ENCODE data around the gene CDH23.

CDH23 gene

DNA sequence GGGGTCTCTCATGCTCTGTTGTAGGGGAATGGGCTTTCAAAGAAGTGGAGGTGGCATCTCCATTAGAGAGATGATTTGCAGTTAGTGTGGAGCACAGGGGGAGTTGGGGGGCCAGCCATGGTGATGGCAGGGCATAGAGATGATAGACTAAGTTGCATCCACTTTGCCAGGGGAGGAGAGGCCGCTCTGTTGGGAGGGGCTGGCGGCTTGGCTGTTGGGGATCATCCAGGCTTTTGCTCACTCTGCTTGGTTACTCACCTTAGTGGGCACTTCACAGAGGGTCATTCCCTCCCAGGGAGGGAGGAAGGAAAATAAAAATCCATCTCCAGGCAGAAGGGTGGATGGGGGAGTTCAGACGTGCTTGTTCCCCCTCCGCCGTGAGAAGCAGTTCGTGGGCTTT lies 31.4 kb upstream of the CDH23 start:
- no peaks in the 10 kb centered on the region for H3K36me3 ChIP-seq (replicated peaks; ENCODE audit: insufficient read depth, low read length)
- no peak overlapping the region for H2AFZ ChIP-seq (ENCODE audit: low read length)
- no peak overlapping the region for H3K4me2 ChIP-seq (ENCODE audit: low read depth, low read length)
- TF ChIP-seq CTCF (IDR thresholded peaks at IDR 0.05; ENCODE audit: low read length), result no peak
- no peak for TF ChIP-seq EZH2phosphoT487 (IDR thresholded peaks at IDR 0.05; ENCODE audit: low read length)
- TF ChIP-seq EZH2 (optimal IDR thresholded peaks at IDR 0.05; ENCODE audit: low read depth, low read length), result no peak
- no peaks in the 10 kb centered on the region for H3K9me2 ChIP-seq (replicated peaks; ENCODE audit: insufficient read depth, low read length)
- H3K79me2 ChIP-seq (ENCODE audit: low read length), result no peaks in the 10 kb centered on the region
- no peaks in the 10 kb centered on the region for H3F3A ChIP-seq (ENCODE audit: insufficient read depth, low read length)
- H3K9ac ChIP-seq (ENCODE audit: low read length), result no peak overlapping the region
- H3K27me3 ChIP-seq (replicated peaks; ENCODE audit: insufficient read depth, low read length), result no peaks in the 10 kb centered on the region
- no peak for DNase-seq
- no peaks in the 10 kb centered on the region for H3K9me3 ChIP-seq (replicated peaks; ENCODE audit: insufficient read depth, low read length)
- no peak overlapping the region for H3K4me3 ChIP-seq (ENCODE audit: low read length)
- no peaks in the 10 kb centered on the region for H3K4me1 ChIP-seq (ENCODE audit: low read length)
- no peaks in the 10 kb centered on the region for H4K20me1 ChIP-seq (ENCODE audit: insufficient read depth, low read length)
- H3K27ac ChIP-seq (ENCODE audit: low read length), result no peak overlapping the region

- Histone ChIP-seq H3K36me3 (replicated peaks; ENCODE audit: insufficient read depth, low read length) (no peaks in the 10 kb centered on the region), H3K9ac (ENCODE audit: low read length) (no peak overlapping the region), H2AFZ (ENCODE audit: low read length) (no peak overlapping the region), H3F3A (ENCODE audit: insufficient read depth, low read length) (peaks cover 3% of the 10 kb centered on the region; the same call in 1 of the 2 replicates), H3K27me3 (replicated peaks; ENCODE audit: insufficient read depth, low read length) (no peaks in the 10 kb centered on the region), H3K4me2 (ENCODE audit: low read depth, low read length) (no peak overlapping the region), H3K9me3 (replicated peaks; ENCODE audit: insufficient read depth, low read length) (no peaks in the 10 kb centered on the region), H3K4me3 (ENCODE audit: low read length) (no peak overlapping the region), H3K4me1 (ENCODE audit: low read length) (peaks cover 7% of the 10 kb centered on the region), H3K27ac (ENCODE audit: low read length) (no peak overlapping the region), H3K9me2 (replicated peaks; ENCODE audit: insufficient read depth, low read length) (no peaks in the 10 kb centered on the region), H3K79me2 (ENCODE audit: low read length) (no peaks in the 10 kb centered on the region), H4K20me1 (ENCODE audit: insufficient read depth, low read length) (no peaks in the 10 kb centered on the region)
- no peak for DNase-seq
- TF ChIP-seq EZH2 (optimal IDR thresholded peaks at IDR 0.05; ENCODE audit: low read depth, low read length) (no peak), EZH2phosphoT487 (IDR thresholded peaks at IDR 0.05; ENCODE audit: low read length) (no peak), CTCF (IDR thresholded peaks at IDR 0.05; ENCODE audit: low read length) (no peak)
Measured at GRCh38 chr10:71366690-71367089, 30.0 kb upstream of the CDH23 start.

DNA sequence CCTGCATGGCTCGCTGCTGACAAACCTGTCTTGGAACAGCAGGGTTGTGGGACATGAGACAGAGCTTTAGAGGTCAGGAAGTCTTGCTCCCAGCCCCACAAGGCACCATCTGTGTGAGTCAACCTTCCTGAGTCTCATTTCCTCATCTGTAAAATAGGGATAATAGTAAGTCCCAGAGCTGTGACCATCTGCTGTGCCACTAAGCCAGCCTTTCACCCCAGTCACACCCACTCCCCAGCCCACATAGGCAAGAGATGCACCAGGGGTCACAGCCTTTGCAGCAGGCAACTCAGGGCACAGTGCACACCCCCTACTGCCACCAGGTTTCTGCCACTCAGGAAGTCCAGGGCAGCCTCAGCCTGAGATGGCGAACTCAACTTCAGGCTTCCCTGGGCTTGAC lies 29.4 kb upstream of the CDH23 start:
- H3K4me1 ChIP-seq (ENCODE audit: low read length), result peaks cover 13% of the 10 kb centered on the region
- no peak for DNase-seq
- no peaks in the 10 kb centered on the region for H3K9me3 ChIP-seq (replicated peaks; ENCODE audit: insufficient read depth, low read length)
- peaks cover 8% of the 10 kb centered on the region for H3F3A ChIP-seq (ENCODE audit: insufficient read depth, low read length)
- H3K27me3 ChIP-seq (replicated peaks; ENCODE audit: insufficient read depth, low read length), result no peaks in the 10 kb centered on the region
- no peak overlapping the region for H3K9ac ChIP-seq (ENCODE audit: low read length)
- H3K36me3 ChIP-seq (replicated peaks; ENCODE audit: insufficient read depth, low read length), result no peaks in the 10 kb centered on the region
- H3K4me3 ChIP-seq (ENCODE audit: low read length), result no peak overlapping the region
- H3K79me2 ChIP-seq (ENCODE audit: low read length), result no peaks in the 10 kb centered on the region
- no peak overlapping the region for H3K4me2 ChIP-seq (ENCODE audit: low read depth, low read length)
- no peak overlapping the region for H3K27ac ChIP-seq (ENCODE audit: low read length)
- TF ChIP-seq EZH2phosphoT487 (IDR thresholded peaks at IDR 0.05; ENCODE audit: low read length), result no peak
- no peak for TF ChIP-seq CTCF (IDR thresholded peaks at IDR 0.05; ENCODE audit: low read length)
- TF ChIP-seq EZH2 (optimal IDR thresholded peaks at IDR 0.05; ENCODE audit: low read depth, low read length), result no peak
- no peak overlapping the region for H2AFZ ChIP-seq (ENCODE audit: low read length)
- no peaks in the 10 kb centered on the region for H3K9me2 ChIP-seq (replicated peaks; ENCODE audit: insufficient read depth, low read length)
- no peaks in the 10 kb centered on the region for H4K20me1 ChIP-seq (ENCODE audit: insufficient read depth, low read length)

All from MM.1S (cell line).